Mucosa of stomach (tissue), 1 donor: Measurements from ENCODE around the gene CDCA5.

Experiments
- H3K27me3 ChIP-seq: one replicate; pipeline ENCODE4 v1.7.0; 2013; ENCODE audit warnings: mild to moderate bottlenecking, low read length; ENCODE audit not compliant: control insufficient read depth, insufficient read depth
- H3K36me3 ChIP-seq: one replicate; pipeline ENCODE4 v1.7.0; 2013; ENCODE audit warnings: low read length; ENCODE audit not compliant: control insufficient read depth, insufficient read depth
- H3K4me1 ChIP-seq: one replicate; pipeline ENCODE4 v1.7.0; 2013; ENCODE audit warnings: mild to moderate bottlenecking, low read length; ENCODE audit not compliant: control insufficient read depth, insufficient read depth
- H3K4me3 ChIP-seq: one replicate; pipeline ENCODE4 v1.7.0; 2013; ENCODE audit warnings: low read length
- H3K9ac ChIP-seq: one replicate; pipeline ENCODE4 v1.7.0; 2013; ENCODE audit warnings: mild to moderate bottlenecking, low read length, moderate library complexity
- H3K9me3 ChIP-seq: one replicate; pipeline ENCODE4 v1.7.0; 2013; ENCODE audit warnings: mild to moderate bottlenecking, low read length, moderate library complexity; ENCODE audit not compliant: control insufficient read depth
- donor health status: Pancreatic carcinoma.

CDCA5 gene

DNA sequence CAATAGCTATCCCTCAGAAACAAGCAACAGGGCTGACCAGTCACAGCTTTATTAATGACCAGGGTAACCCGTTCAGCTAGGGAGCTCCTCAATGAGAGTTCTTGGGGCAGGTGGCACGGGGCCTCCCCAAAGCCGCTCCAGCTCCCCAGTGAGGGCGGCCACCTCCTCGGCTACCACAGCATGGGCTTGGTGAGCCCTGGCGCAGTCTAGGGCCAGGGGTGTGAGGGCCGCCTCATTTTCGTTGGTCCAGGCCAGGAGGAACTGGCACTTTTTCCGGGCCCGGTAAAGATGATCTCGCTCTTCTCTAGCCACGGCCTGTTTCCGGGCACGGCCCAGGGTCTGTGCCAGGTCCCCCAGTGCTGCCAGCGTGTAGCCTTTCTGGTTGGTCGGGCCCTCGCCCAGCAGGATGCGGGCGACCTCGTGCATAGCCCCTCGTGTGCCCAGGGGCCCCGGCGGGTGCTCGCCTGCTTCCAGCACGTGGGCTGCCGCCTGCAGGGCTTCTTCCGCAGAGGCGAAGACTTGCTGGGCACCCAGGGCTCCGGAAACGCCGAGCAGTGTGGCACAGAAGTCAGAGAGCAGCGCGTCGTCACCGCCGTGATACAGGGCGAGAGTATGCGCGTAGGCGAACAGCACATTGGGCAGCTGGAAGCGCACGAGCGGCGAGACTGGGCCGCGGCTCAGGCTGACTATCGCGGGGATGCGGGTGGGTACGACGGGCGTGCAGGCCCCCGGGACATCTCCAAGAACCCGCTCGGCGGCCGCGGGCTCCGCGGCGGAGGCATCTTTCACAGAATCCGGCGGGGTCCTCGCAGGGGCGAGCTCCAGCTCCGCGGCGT lies 32.7 kb upstream of the CDCA5 start:
- Histone ChIP-seq H3K4me3 (peak overlapping the region; percentile 33), H3K4me1 (peaks cover 49% of the 10 kb centered on the region), H3K9me3 (no peaks in the 10 kb centered on the region), H3K9ac (peak overlapping the region; percentile 73), H3K27me3 (no peaks in the 10 kb centered on the region), H3K36me3 (peaks cover 26% of the 10 kb centered on the region)

DNA sequence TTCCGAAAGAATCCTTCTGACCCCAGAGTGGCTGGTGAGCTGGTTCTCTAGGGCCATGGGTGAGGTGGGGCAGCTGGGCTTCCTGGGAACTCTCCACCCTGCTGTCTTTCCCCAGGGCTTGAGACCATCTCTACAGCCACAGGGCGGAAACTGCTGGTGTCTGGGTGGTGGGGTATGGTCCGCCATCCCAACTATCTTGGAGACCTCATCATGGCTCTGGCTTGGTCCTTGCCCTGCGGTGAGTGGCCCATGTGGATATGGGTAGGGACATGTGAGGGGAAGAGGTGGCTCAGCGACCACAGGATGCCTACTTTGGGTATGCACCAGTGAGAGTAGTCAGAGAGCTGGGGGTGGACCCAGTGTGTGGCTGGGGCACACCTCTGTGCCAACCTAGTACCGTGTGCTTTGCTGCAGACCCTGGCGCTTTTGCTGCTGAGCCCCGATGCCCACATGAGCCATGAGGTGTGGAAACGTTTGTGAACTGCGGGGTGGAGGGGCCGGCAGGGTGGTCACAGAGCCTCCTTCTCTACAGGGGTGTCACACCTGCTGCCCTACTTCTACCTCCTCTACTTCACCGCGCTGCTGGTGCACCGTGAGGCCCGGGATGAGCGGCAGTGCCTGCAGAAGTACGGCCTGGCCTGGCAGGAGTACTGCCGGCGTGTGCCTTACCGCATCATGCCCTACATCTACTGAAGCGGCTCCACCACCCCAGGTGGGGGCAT lies 31.7 kb upstream of the CDCA5 start:
- Histone ChIP-seq H3K27me3 (no peaks in the 10 kb centered on the region), H3K4me1 (peaks cover 50% of the 10 kb centered on the region), H3K9me3 (no peaks in the 10 kb centered on the region), H3K9ac (peak overlapping the region; percentile 73), H3K4me3 (no peak overlapping the region), H3K36me3 (peaks cover 22% of the 10 kb centered on the region)

DNA sequence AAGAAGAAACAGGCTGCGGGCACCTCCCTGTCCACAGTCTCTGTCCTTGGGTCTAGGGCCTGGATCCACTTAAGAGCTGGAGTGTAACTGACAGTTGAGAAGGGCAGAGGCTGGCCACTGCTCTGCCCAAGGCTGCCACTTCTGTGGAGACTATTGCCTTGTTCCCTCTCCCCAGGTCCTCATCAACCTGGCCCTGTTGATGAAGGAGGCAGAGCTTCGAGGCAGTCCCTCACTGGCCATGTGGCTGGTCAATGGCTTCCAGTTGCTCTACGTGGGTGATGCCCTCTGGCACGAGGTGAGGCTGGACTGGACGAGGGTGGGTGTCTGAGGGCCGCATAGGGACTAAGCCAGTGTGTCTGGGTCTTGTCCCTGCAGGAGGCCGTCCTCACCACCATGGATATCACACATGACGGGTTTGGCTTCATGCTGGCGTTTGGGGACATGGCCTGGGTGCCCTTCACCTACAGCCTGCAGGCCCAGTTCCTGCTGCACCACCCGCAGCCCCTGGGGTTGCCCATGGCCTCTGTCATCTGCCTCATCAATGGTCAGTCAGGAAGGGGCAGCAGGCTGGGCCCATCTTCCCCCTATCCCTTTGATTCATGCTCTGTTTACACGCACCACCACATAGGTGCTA lies 30.8 kb upstream of the CDCA5 start:
- Histone ChIP-seq H3K36me3 (peaks cover 14% of the 10 kb centered on the region), H3K27me3 (no peaks in the 10 kb centered on the region), H3K9ac (no peak overlapping the region), H3K9me3 (no peaks in the 10 kb centered on the region), H3K4me3 (no peak overlapping the region), H3K4me1 (peaks cover 51% of the 10 kb centered on the region)

DNA sequence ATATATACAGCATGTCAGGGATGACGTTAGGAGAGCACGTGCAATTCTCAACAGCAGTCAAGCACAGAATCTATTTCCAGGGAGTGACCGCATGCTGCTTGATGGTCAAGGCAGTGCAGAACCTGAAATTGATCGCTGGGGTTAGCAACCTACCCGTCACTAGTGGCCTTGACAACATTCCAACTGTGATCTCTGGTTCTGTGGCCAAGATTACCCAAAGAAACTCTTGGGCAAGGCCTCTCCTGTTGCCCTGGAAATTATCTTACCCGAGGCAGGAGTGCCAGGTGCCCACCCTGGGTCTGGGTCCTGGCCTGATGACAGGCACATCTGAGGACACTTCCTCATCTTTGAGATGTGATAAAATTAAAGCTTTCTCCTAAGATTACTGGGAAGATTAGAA lies 30.0 kb upstream of the CDCA5 start:
- H3K27me3 ChIP-seq: no peaks in the 10 kb centered on the region
- peaks cover 51% of the 10 kb centered on the region for H3K4me1 ChIP-seq
- no peaks in the 10 kb centered on the region for H3K9me3 ChIP-seq
- no peak overlapping the region for H3K9ac ChIP-seq
- no peak overlapping the region for H3K4me3 ChIP-seq
- peaks cover 12% of the 10 kb centered on the region for H3K36me3 ChIP-seq

DNA sequence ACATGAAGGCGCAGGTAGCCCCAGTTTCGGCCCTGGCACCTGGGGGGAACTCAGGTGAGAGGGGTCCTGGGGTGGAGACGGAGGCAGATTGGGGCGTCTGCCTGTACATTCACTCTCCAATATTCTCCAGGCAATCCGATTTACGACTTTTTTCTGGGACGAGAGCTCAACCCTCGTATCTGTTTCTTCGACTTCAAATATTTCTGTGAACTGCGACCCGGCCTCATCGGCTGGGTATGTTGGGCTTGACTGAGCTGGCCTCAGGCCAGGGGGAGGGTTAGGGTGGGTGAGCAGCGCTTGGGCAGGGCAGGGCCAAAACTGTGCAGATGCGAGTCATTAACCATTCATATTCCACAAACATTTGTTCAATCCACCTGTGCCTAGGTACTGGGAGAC lies 29.5 kb upstream of the CDCA5 start:
- Histone ChIP-seq H3K27me3 (no peaks in the 10 kb centered on the region), H3K4me1 (peaks cover 51% of the 10 kb centered on the region)

DNA sequence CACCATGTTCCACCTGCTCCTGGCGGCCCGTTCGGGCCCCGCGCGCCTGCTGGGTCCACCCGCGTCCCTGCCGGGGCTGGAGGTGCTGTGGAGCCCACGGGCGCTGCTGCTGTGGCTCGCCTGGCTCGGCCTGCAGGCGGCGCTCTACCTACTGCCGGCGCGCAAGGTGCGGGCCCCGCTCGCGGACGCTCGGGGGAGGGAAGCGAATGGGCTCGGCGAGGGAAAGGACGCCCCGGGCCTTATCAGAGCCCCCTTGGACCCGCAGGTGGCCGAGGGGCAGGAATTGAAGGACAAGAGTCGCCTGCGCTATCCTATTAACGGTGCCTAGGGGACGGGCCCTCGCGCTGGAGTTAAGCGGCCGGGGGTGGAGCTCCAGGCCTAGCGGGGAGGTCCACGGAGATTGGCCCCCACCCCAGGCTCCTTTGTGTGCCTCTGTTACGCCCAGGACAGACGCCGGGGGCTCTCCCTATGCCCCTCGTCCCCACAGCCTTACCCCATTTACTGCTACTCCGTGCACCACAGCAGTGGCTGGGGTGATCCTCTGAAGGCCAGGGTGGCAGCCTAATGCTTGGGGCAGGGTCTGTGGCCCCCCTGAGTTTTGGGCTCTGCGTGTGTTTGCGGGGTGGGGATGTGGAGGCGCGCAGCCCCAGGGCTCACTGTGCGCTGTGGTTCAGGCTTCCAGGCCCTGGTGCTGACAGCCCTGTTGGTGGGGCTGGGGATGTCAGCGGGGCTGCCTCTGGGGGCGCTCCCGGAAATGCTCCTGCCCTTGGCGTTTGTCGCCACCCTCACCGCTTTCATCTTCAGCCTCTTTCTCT lies 28.9 kb upstream of the CDCA5 start:
- Histone ChIP-seq H3K36me3 (peaks cover under 1% of the 10 kb centered on the region), H3K4me3 (peak overlapping the region; percentile 74), H3K27me3 (no peaks in the 10 kb centered on the region), H3K9me3 (no peaks in the 10 kb centered on the region), H3K4me1 (peaks cover 51% of the 10 kb centered on the region), H3K9ac (peak overlapping the region; percentile 68)

More for the DNA sequence above, 29.5 kb upstream of the CDCA5 start:
- Histone ChIP-seq H3K36me3 (peaks cover 7% of the 10 kb centered on the region), H3K9me3 (no peaks in the 10 kb centered on the region), H3K4me3 (no peak overlapping the region), H3K9ac (peak overlapping the region; percentile 68)

DNA sequence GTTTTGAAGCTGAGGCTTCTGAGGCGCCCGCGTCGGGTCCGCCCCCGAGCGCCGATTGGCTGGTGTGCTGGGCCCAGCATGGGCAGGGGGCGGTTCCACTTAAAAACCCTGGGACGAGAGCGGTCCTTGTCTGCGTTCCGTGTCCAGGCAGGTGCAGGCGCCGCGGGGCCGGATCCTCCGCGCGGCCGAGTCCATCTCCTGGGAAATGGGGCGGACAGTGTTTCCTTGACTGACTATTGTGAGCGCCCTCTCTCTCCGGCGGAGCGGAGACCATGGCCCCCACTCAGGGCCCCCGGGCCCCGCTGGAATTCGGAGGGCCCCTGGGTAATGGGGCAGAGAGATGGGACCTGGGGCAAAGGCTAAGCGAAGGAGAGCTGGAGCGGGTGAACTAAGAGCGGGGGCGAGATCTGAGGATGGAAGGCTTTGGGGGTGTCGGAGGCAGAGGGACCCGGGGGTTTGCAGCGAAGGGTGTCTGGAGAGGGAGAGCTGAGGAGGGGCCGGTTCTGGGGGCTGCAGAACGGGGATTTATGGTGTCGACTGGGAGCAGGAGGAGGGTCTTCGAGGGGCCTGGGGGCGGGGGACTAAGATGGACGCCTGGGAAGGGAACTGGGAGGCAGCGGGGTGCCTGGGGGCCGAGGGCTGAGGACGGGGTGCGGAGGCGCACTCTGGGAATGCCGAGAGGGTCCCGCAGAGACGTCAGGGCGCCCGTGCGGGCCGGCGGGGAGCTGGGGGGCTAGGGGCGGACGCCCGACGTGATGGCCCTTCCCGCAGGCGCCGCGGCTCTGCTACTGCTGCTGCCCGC lies 28.1 kb upstream of the CDCA5 start, which contains the start of gene TM7SF2:
Gene TM7SF2 (plus strand): TSS at position 129 of the 802 bp plus-strand sequence. CDS start 144 bp downstream, at position 273.
- Histone ChIP-seq H3K4me3 (peak within 1 kb of the TSS; percentile 74), H3K9ac (peak within 1 kb of the TSS; percentile 68), H3K27me3 (no peaks in the 10 kb centered on the region), H3K9me3 (no peaks in the 10 kb centered on the region), H3K4me1 (peaks cover 51% of the 10 kb centered on the region), H3K36me3 (no peaks in the 10 kb centered on the region)

DNA sequence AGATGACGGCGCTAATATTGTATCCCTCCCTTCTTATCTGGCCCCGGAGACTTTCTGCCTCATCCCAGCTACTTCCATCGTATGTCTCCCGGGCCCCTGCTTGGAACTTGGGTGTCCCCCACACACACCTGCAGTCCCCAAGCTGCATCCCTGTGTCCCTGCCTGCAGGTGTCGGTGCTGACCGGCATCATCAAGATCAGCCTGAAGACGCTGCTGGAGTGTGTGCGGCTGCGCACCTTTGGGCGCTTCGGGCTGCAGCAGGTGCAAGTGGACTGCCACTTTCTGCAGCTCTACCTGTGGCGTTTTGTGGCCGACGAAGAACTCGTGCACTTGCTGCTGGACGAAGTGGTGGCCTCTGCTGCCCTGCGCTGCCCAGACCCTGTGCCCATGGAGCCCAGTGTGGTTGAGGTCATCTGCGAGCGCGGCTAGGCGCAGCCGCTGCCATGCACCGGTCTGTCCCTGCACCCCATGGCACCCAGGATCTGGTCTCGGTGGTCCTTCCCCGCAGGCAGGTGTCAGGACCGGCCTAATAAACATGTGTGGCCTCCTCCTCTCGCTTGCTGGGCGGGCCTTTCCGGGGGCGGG lies 27.4 kb upstream of the CDCA5 start:
- Histone ChIP-seq H3K4me3 (no peak overlapping the region), H3K9ac (no peak overlapping the region), H3K9me3 (no peaks in the 10 kb centered on the region), H3K36me3 (no peaks in the 10 kb centered on the region), H3K27me3 (no peaks in the 10 kb centered on the region), H3K4me1 (peaks cover 44% of the 10 kb centered on the region)

DNA sequence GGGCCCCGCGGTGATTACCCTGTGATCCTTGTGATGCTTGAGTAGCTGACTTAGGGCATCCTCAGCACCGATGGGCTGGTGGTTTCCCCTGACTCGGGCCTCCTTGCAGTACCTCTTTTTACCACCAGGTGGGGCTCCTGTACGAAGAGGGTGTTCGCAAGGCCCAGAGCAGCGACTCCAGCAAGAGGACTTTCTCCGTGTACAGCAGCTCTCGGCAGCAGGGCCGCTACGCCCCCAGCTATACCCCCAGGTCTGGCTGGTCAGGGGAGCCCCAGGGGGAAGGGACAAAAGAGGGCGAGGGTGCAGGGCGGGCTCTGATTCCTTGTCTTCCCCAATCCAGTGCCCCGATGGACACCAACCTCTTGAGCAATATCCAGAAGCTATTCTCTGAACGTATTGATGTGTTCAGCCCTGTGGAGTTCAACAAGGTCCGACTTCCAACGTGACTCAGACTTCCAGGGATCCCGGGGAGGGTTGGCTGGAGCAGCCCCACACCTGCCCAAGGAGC lies 26.6 kb upstream of the CDCA5 start:
- Histone ChIP-seq H3K9me3 (no peaks in the 10 kb centered on the region), H3K9ac (no peak overlapping the region), H3K4me1 (peaks cover 36% of the 10 kb centered on the region), H3K27me3 (no peaks in the 10 kb centered on the region), H3K36me3 (no peaks in the 10 kb centered on the region), H3K4me3 (no peak overlapping the region)

DNA sequence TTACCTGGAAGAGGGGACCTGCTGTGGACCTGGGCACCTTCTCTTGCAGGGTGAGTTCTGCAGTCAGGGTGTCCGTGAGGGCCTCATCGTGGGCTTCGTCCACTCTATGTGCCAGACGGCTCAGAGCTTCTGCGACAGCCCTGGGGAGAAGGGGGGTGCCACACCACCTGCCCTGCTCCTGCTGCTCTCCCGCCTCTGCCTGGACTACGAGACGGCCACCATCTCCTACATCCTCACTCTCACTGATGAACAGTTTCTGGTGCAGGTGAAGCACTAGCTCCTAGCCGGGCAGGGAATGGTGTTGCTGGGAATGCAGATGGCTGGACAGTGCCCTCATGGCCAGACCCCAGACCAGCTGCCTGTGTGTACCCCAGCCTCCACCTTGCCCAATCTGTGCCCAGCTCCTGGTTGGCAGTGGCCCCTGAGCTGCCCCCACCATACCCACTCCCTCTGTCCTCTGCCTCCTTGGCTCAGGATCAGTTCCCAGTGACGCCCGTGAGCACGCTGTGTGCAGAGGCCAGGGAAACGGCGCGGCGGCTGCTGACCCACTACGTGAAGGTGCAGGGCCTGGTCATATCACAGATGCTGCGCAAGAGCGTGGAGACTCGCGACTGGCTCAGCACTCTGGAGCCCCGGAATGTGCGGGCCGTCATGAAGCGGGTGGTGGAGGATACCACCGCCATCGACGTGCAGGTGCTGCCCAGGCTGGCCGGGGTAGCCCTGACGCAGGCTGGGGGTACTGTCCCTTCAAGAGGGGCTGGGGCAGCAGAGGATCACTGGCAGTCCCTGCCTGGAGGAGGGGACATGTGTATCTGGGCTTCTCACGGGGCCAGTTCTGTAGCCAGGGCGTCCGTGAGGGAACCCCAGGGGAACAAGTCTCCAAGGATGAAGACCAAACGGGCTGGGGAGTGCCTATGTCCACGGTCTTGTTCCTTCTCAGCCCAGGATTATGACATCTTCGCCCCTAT lies 25.7 kb upstream of the CDCA5 start:
- Histone ChIP-seq H3K4me1 (peaks cover 34% of the 10 kb centered on the region), H3K9me3 (no peaks in the 10 kb centered on the region), H3K4me3 (no peak overlapping the region), H3K36me3 (no peaks in the 10 kb centered on the region), H3K27me3 (no peaks in the 10 kb centered on the region), H3K9ac (no peak overlapping the region)
